ENCODE measurements around the gene FCRL2.

The FCRL2 gene
- total RNA-seq: 0 reads per million in 2 donors

DNA sequence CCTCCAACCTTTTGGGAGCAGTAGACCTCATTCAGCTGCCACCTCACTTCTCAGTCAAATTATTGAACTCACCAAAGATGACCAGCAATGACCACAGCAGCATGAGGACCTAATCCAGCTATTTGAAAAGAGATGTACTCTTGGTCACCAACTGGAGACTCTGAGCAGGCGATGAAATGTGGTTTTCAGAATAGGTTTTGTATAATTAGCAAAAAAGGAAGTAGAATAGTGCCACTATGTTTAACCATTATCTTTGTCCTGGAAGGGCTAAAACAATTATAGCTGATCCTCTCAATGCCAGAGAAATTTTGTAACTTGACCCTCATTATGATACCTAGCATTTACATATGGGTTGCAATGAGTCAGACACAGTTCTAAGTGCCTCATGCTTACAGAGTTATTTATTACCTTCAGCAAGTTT lies at the start of gene FCRL2:
Gene FCRL2, minus strand, starts transcription at position 162 of the 421 bp plus-strand sequence. Its CDS starts 59 bp downstream, at position 103.
- no peak for DNase-seq

GRCh38 chr1:157820299-157820698 lies 43.4 kb upstream of the FCRL2 start:
- DNase-seq: no peak

- DNase-seq: no peak
These were observed 43.0 kb upstream of the FCRL2 start, which contains the start of gene FCRL1 for GRCh38 chr1:157819896-157820295. FCRL1 (minus strand) TSS chr1:157820120; CDS start chr1:157820037, 83 bp downstream.

- no peak for DNase-seq
These were observed 42.3 kb upstream of the FCRL2 start for GRCh38 chr1:157819215-157819614.

GRCh38 chr1:157813269-157813668 lies 36.3 kb upstream of the FCRL2 start:
- no peak for DNase-seq

DNA sequence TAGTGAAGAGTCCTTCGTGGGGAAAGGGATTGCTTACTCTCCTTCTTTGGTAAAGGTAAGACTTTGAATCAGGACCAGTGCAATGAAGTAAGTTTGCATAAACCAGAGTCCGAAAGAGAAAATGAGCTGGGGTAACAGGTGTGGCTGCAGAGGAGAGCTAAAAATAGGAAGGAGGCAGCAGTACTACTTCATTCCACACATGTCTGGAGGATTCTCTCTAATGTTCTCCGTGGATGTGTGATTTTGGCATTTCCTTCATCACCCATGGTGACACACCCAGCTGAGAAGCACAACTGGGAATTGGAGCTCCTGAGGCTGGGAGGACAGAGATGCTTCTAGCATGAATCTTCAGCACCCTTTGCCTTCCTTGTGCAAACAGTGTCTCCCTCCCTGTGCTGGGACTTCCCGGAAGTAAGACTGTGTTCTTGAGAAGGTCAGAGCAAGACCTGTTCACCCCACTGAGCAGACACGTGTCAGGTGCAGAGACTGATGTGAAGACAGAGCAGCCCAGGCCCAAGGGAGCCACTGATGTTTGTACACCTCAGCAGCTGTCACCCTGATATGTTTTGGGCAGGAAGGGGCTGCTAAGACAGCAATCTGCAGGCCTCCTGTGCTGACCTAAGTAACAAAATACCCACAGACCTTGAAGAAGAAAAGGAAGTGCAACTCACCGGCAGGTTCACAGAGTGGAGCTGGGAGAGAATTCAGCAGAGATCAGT lies 29.7 kb upstream of the FCRL2 start:
- DNase-seq: no peak

GRCh38 chr1:157803851-157804250 lies 26.9 kb upstream of the FCRL2 start:
- no peak for DNase-seq

- DNase-seq: no peak
These were observed 23.1 kb upstream of the FCRL2 start for GRCh38 chr1:157799996-157800395.

DNA sequence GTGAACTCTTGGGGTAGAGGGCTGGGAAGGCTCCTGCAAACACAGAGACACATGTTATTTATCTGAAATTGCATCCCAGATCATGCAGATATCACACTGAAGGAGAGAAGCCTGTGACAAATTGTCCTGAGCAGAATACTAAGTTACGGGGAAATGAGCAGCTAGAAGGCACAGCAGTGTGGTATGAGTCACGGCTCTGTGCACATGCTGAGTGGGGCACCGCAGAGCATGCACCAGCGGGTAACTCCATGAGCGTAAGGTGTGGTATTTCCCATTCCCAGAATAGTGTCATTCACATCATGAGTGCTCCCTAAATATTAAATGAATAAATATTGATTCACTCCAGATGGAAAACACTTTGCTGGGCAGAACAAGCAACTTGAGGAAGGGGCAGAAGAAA lies 21.3 kb upstream of the FCRL2 start:
- no peak for DNase-seq

- DNase-seq: no peak
These were observed 8.3 kb upstream of the FCRL2 start for GRCh38 chr1:157785248-157785647.

- no peak for DNase-seq
These were observed 7.9 kb upstream of the FCRL2 start for GRCh38 chr1:157784801-157785200.

- DNase-seq: no peak
These were observed 6.0 kb upstream of the FCRL2 start for GRCh38 chr1:157782931-157783330.

DNA sequence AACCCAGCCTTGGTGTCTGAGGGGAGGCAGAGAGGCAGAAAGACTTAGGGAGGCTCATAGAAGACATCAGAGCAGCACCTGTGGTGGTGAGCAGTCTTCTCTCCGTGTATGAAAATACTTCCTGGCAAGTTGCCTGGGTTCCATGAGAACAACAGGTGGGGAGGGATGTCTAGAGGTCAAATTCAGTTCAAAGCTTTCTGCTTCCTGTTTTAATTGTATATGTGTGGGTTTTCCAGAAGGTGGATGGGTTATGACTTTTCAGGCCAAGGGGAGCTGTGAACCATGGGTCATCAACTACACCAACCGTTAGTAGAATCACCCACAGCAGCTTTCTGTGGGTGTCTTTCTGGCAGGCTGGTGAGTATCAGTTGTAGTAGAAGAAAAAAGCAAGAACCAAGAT lies 4.1 kb upstream of the FCRL2 start:
- DNase-seq: no peak

DNA sequence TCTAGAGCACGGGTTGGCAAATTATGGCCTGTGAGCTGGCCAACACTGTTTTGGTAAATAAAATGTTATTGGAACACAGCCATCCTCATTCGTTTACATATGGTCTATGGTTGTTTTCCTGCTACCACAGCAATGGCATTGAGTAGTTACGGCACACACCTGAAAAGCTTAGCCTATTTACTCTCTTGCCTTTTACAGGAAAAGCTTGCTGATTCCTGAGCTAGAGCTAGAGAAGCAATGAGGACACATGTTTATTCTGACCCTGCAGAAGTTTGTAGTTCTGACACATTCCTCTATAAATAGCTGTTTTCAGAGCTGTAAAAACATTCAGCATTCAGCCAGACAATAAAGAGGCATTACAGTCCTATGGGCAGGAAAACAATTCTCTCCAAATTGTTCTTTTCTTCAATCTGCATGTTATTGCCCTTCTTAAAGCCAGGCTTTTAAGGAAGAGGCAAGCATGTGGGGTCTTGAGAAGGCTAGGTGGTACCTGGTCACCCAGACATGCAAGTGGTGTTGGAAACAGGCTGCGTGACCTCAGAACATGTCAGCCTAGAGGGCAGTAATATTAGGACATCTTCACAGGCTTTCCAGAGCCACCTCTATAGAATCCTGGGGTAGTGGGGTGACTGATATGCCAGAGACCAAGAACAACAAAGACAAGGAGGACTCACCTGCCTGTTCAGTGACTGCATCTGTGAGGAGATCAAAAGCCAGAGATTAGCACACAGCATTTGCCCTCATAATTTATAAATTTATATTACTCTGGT lies 1.6 kb downstream of the FCRL2 start:
- no peak for DNase-seq

- no peak for DNase-seq
These were observed 2.5 kb downstream of the FCRL2 start for GRCh38 chr1:157774412-157774811.

GRCh38 chr1:157773493-157774350 lies 3.2 kb downstream of the FCRL2 start:
- DNase-seq: no peak

- DNase-seq: no peak
These were observed 5.1 kb downstream of the FCRL2 start for GRCh38 chr1:157771661-157772425.

DNA sequence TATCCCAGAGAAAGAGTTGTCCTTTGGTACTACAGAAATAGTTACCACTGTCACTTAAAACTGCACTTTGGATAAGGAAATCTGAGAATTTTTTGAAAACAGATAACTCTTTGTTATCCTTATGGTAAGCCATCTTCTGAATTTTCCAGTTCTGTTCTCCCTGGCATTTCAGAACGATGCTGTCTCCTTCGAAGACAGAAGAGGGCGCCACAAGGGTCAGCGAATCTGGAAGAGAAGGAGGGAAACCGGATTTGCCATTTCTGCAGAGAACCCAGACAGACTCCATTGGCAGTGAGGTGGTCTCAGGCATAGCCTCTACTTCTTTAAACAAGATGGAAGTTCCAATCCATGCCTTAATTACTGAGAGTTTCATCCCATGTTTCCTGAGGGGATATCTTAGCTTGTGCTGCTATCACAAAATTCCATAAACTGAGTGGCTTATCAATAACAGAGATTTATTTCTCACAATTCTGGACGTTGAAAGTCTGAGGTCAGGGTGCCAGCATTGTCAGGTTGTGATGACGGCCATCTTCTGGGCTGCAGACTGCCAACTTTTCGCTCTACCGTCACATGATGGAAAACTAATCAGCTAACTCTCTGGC lies 6.4 kb downstream of the FCRL2 start:
- DNase-seq: no peak

- no peak for DNase-seq
These were observed 10.1 kb downstream of the FCRL2 start for GRCh38 chr1:157766792-157767191.

DNA sequence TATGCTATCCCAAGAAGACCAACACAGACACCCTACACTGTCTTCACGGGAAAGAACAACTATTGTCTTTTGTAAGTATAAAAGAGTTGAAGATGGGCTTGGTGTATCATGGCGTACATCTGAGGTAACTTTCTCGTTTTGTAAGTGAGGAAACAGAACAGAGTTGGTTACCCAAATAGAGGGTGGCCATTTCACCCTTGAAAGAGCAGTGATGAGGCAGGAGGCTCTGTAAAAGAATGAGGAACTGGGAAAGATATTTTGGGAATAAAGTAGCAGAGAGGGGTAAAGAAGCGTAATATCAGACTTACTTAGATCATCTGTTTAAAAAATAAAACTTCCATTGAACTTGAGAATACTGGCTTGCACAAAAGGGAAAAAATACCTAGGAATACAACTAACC lies 18.9 kb downstream of the FCRL2 start:
- DNase-seq: no peak

DNA sequence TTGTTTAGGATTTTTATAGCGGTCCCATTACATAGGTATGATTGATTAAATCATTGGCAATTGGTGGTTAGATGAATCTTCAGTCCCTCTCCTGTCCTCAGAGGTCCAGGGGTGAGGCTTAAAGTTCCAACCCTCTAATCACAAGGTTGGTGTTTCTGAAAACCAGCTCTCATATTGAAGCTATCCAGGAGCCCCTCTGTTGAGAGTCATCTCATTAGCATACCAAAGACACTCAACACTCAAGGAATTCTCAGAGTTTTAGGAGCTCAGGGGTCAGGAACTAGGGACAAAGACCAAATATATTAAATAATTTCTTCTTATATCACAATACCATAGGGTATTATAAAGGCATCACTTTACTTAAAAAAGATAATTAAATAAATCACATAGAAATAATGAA lies 23.3 kb downstream of the FCRL2 start:
- DNase-seq: no peak

- no peak for DNase-seq
These were observed 25.6 kb downstream of the FCRL2 start for GRCh38 chr1:157751283-157751682.

Data from T-helper 9 cell (primary cell).